Ovary (tissue), 3 donors: Measurements from ENCODE around the gene GLYR1.

Source experiments
- POLR2A ChIP-seq: fragments of 450-650 bp; IDR thresholded peaks from one replicate; pipeline ENCODE4 v1.6.1; 2017; ENCODE audit warnings: antibody characterized with exemption, mild to moderate bottlenecking, moderate library complexity
- TF ChIP-seq, protein P1 (sequence below), 3 donors: fragments of 450-650 bp in 2 of 3; fragments of 200-600 bp in 1 of 3; IDR thresholded peaks; one replicate each; pipeline versions ENCODE4 v1.5.1 to v1.8.0; 2016 to 2022; ENCODE audit warnings: antibody characterized with exemption in 3 of 3, mild to moderate bottlenecking in 1 of 3
- donor health status: DM: no; HTN: no; CAD: no.

DNA sequence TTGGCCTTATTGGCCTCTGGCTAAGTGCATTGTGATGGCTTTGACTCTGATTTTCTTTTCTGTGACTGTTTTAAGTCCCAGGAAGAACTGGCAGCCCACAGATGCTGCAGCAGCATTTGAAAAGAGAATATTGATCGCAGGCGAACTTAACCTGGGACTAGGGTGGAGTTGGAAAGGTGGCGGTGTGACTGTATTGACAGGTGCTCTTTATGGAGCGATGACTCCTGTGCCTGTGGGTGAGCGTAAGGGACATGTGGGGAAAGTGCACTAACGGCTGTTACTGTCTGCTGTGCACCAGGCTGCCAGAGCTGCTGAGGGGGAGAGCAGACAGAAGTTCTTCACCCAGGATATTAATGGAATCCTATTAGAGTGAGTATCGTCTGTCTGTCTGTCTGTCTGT is 21.4 kb upstream of the GLYR1 start:
- TF ChIP-seq, protein P1, sequence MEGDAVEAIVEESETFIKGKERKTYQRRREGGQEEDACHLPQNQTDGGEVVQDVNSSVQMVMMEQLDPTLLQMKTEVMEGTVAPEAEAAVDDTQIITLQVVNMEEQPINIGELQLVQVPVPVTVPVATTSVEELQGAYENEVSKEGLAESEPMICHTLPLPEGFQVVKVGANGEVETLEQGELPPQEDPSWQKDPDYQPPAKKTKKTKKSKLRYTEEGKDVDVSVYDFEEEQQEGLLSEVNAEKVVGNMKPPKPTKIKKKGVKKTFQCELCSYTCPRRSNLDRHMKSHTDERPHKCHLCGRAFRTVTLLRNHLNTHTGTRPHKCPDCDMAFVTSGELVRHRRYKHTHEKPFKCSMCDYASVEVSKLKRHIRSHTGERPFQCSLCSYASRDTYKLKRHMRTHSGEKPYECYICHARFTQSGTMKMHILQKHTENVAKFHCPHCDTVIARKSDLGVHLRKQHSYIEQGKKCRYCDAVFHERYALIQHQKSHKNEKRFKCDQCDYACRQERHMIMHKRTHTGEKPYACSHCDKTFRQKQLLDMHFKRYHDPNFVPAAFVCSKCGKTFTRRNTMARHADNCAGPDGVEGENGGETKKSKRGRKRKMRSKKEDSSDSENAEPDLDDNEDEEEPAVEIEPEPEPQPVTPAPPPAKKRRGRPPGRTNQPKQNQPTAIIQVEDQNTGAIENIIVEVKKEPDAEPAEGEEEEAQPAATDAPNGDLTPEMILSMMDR (IDR thresholded peaks at IDR 0.05) = no peak
- no peak for TF ChIP-seq POLR2A
